C4-2B (cell line): ENCODE data around the gene ARMC10.

Experiments
- H3K27ac ChIP-seq: fragments of 450-650 bp; 2 replicates; pipeline ENCODE4 v1.5.1; 2017
- ZFX ChIP-seq: fragments of 450-650 bp; IDR thresholded peaks from 2 replicates; pipeline ENCODE4 v1.6.1; 2017
- TF ChIP-seq, protein P1 (sequence below): fragments of 450-650 bp; conservative IDR thresholded peaks from 2 replicates; pipeline ENCODE4 v1.5.1; 2017; ENCODE audit warnings: mild to moderate bottlenecking

Gene ARMC10

DNA sequence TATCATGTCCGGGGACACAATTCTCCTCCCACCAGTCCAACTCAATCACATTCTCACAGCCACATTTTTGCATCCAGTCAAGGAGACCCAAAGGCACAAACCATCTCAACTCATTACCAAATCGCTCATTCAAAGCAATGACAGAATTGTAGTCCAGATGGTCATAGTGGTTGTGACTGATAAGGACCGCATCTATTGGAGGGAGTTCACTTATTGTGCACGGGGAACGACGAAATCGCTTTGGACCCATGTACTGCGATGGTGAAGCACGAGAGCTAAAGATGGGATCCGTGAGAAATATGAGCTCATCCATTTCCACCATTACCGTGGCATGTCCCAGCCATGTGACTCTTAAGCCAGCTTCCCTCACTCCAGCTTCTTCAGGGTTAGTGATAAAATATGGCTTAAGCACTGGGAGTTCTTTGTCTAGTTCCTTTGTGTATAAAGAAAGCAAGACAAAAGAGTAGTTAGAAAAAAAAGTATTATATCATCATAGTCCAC, 44.9 kb downstream of the ARMC10 start:
- no peak overlapping the region for H3K27ac ChIP-seq
- TF ChIP-seq ZFX: no peak
- TF ChIP-seq, protein P1, sequence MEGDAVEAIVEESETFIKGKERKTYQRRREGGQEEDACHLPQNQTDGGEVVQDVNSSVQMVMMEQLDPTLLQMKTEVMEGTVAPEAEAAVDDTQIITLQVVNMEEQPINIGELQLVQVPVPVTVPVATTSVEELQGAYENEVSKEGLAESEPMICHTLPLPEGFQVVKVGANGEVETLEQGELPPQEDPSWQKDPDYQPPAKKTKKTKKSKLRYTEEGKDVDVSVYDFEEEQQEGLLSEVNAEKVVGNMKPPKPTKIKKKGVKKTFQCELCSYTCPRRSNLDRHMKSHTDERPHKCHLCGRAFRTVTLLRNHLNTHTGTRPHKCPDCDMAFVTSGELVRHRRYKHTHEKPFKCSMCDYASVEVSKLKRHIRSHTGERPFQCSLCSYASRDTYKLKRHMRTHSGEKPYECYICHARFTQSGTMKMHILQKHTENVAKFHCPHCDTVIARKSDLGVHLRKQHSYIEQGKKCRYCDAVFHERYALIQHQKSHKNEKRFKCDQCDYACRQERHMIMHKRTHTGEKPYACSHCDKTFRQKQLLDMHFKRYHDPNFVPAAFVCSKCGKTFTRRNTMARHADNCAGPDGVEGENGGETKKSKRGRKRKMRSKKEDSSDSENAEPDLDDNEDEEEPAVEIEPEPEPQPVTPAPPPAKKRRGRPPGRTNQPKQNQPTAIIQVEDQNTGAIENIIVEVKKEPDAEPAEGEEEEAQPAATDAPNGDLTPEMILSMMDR: no peak

DNA sequence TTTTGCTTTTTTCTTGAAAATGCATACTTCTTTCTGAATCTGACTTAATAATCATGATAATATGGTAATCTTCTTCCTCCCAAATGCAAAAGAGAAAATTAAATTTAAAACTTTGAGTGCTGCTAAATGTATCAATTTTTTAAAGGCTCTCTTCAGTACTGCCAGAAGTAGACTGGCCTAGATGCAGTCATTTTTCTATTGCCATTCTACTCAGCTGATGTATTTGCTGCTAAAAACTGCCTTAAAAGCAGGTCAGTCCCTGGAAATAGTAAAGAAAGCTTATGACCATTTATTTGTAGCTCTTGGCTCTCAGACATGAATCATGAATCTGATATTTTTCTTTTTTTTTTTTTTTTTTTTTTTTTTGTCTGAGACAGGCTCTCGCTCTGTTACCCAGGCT, 45.4 kb downstream of the ARMC10 start:
- H3K27ac ChIP-seq: no peak overlapping the region
- TF ChIP-seq, protein P1: no peak
- no peak for TF ChIP-seq ZFX

DNA sequence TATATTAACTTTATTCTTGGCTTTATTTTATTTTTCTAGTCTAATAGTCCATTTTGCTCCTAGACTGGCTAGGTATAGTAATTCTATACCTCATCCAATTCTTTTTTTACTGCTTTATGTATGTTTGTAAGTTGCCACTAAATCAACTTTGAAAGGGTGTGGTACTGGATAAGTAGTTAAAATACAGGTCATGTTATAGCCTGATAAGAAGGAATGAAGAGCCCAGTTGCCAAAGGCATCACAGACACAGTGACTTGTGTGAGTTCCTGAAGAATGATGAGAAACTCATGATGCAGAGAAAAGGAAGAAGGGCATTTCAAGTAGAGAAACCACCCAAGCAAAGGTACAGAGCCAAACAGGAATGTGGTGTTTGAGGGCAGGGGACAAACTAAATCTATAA, 46.7 kb downstream of the ARMC10 start:
- no peak for TF ChIP-seq ZFX
- TF ChIP-seq, protein P1: no peak
- H3K27ac ChIP-seq: no peak overlapping the region

DNA sequence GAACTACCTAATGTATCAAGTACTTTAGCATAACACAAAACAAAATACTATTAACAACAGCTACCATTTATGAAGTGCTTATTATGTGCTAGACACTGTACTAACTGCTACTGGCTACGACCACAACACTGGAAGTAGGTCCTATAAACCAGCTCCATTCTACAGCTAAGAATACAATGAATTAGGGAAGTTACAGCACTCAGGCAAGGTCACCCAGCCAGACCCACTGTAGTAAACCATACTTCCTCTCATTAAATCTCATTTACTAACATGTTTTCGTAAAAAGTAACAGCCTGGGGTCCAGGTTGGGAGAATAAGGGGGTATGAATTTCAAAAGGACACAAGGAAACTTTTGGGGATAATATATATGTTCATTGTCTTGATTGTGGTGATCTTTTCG, 48.6 kb downstream of the ARMC10 start:
- no peak overlapping the region for H3K27ac ChIP-seq
- TF ChIP-seq ZFX: no peak
- TF ChIP-seq, protein P1: no peak

DNA sequence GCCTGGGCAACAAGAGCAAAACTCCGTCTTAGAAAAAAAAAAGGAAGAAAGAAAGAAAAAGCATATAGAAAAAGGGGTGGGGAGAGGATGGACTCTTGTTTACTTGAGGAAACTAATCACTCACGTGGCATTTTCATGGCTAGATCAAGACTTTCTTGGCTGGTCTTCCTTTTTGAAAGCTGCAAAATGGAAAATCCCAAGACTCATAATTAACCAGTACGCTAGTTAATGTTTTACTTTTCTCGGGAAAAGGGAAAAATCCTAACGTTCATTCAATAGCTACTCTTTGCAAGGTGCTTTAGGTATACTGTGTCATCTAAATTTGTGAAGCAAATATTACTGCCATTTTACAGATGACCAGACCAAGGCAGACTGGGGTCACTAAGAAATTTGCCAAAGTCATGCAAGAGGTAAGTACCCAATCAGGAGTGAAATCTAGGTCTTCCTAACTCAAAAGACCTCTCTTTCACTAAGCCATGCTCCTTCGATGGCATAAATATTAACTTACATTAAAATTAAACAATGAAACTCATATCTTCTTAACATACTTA, 49.6 kb downstream of the ARMC10 start:
- TF ChIP-seq ZFX: no peak
- H3K27ac ChIP-seq: no peak overlapping the region

DNA sequence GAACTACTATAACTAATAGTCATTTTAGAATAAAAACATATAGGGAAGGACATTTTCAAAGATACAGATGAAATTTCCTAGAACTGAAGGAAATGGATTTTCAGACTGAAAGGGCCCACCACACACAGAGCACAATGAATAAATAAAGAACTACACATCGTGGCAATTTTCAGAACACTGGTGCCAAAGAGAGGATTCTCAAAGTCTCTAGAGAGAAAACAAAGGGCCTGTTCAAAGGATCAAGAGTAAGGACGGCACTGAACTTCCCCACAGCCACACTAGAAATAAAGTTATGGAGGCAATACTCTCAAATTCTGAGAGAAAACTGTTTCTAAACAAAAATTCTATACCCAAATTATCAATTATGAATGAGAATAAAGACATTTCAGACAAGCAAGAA, 52.1 kb downstream of the ARMC10 start:
- no peak overlapping the region for H3K27ac ChIP-seq
- TF ChIP-seq, protein P1: no peak
- TF ChIP-seq ZFX: no peak

DNA sequence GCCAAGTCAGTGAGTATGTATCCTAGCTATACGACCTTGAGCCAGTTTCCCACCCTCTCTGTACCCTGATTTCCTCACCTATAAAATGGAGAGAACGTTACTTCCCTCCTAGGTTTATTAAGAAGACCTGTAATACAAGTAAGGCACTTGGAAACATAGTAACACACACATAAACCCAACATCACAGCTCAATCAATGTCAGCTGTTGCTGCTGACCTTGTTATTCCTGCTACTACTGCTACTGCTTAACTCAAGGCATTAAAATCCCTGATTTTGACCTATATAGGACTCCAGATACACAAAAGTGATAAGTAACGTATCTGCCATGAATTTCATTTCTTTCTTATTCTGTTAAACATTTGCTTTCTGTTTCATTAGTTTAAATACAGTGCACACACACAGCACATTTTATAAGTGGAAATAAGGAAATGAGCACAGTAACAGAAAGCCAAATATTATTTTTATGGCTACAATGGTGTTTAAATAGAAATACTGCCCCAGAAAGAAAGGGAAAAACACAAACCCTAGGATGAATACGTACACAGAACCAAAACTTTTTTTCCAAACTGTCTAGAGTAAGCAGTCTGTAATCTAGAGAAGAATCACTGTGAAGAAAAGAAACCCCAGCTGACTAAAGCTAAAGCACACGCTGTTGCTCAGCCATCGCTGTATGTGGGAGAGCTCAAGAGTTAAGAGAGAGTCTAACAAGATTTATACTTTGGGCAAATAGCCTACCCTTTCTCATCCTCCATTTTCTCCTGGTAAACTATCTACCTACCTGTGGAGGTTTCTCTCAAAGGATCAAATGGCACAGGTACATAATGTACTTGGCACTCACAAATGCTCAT, 55.0 kb downstream of the ARMC10 start:
- TF ChIP-seq, protein P1: no peak
- TF ChIP-seq ZFX: no peak
- H3K27ac ChIP-seq: peak overlapping the region; percentile 32; the same call in 1 of the 2 replicates
